Measurements from ENCODE around the gene DSCAML1.
"Not testable (repeated sequence)": the region's sequence is repeated elsewhere in the genome, so short reads cannot be mapped to it uniquely, and the experiment has no call there.

Gene DSCAML1

GRCh38 chr11:117405898-117406297 lies 391.1 kb downstream of the DSCAML1 start:
- not testable (repeated sequence) for DNase-seq (ENCODE audit: low spot score)

- not testable (repeated sequence) for DNase-seq (ENCODE audit: low spot score)
Measured at GRCh38 chr11:117399100-117399840, 397.7 kb downstream of the DSCAML1 start.

DNA sequence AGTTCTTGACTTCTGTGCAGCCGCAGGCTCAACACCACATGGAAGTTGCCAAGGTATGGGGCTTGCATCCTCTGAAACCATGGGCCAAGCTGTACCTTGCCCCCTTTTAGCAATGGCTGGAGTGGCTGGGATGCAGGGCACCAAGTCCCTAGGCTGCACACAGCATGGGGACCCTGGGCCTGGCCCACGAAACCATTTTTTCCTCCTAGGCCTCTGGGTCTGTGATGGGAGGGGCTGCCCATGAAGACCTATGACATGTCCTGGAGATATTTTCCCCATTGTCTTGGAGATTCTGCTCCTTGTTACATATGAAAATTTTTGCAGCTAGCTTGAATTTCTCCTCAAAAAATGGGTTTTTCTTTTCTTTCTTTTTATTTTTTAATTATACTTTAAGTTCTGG lies 398.4 kb downstream of the DSCAML1 start:
- DNase-seq (ENCODE audit: low spot score), result not testable (repeated sequence)

GRCh38 chr11:117396970-117397369 lies 400.0 kb downstream of the DSCAML1 start:
- no peak for DNase-seq (ENCODE audit: low spot score)

DNA sequence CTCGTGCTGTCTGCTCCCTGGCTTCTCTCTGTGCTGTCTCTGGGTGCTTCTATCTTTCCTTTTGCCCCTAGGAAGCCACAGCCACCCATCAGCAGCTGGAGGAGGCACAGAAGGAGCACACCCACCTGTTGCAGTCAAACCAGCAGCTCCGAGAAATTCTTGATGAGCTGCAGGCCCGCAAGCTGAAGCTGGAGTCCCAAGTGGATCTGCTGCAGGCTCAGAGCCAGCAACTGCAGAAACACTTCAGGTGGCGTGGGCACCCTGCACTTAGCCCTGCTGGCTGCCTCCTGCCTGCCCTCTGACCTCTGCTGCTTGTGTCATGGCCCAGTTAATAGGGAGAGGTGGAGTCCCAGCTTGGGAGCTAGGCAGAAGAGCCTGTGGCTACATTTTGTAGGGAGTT lies 401.5 kb downstream of the DSCAML1 start:
- no peak for DNase-seq (ENCODE audit: low spot score)

- no peak for DNase-seq (ENCODE audit: low spot score)
Measured at GRCh38 chr11:117394221-117394925, 402.6 kb downstream of the DSCAML1 start.

GRCh38 chr11:117392979-117393378 lies 404.0 kb downstream of the DSCAML1 start:
- DNase-seq (ENCODE audit: low spot score), result no peak

DNA sequence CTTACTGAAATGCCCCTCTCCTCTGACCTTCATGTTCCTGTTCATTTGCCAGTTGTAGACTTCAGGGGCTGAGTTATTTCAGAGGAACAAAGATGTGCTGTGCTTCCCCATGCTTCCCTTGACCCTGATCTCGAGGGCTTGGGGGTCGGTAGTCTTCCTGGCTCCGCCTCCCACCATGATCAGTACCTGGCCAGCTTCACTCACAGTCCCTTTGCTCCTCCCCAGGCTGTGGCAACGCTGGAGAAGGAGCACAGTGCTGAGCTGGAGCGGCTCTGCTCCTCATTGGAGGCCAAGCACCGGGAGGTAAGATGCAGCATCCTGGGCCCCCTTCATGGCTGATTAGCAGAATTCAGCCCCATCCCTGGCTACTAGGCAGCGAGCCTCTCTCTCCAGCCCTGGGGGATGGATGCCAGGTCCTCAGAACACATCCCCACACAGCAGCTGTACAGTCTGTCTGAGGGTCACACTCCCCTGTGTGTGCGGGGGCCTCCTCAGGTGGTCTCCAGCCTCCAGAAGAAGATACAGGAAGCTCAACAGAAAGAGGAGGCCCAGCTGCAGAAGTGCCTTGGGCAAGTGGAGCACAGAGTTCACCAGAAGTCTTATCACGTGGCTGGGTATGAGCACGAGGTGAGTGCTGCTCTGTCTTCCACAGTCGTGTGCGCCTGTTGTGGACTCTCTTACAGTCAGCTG lies 404.9 kb downstream of the DSCAML1 start:
- no peak for DNase-seq (ENCODE audit: low spot score)

- DNase-seq (ENCODE audit: low spot score), result no peak
Measured at GRCh38 chr11:117391181-117391580, 405.8 kb downstream of the DSCAML1 start.

DNA sequence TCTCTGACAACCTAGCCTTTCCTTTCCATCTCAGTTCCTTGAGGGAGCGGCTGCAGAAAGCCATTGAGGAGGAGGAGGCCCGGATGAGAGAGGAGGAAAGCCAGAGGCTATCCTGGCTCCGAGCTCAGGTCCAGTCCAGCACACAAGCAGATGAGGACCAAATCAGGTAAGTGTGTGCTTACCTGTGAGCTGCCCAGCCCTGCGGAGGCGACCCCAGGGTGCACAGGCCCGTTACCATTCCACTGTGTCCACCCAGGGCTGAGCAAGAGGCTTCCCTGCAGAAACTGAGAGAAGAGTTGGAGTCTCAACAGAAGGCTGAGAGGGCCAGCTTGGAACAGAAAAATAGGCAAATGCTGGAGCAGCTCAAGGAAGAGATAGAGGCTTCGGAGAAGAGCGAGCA lies 406.3 kb downstream of the DSCAML1 start:
- DNase-seq (ENCODE audit: low spot score), result no peak

GRCh38 chr11:117387992-117388755 lies 408.8 kb downstream of the DSCAML1 start:
- DNase-seq (ENCODE audit: low spot score), result no peak

- no peak for DNase-seq (ENCODE audit: low spot score)
Measured at GRCh38 chr11:117385906-117386305, 411.1 kb downstream of the DSCAML1 start.

DNA sequence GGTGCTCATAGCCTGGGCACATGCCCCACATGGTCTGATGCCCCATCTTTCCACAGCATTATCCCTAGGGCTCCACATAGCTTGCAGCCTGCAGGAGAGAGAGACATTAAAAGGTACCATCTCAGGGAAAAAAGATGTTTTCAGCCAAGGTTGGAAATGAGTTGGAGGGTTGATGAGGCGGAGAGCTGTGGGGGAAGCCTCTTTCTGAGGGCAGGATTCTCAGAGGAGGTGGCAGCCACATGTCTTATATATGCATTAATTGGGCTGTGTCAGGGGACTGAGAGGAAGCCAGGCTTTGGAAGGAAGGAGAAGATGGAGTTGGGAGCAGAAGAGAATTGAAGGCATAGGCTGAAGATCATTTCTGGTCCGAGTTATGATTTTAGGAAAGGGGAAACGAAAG lies 411.5 kb downstream of the DSCAML1 start:
- no peak for DNase-seq (ENCODE audit: low spot score)

DNA sequence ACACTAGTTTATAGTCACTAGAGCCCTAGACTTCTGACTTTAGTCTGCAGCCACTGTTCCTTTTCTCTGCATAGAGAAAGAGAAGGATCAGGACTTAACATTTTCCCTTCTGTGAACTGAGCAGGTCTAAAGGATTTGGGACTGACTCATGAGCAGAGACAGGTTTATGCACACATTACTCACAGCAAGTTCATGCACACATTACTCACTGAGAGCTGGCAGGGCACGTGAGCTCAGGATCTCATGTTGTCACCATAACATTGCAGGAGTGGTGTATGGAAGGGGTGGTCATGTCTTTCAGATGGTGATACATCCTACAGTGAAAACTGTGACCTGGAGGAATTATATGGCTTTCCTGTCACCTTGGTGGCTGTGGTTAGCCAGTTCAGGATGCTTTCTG lies 413.0 kb downstream of the DSCAML1 start:
- no peak for DNase-seq (ENCODE audit: low spot score)

DNA sequence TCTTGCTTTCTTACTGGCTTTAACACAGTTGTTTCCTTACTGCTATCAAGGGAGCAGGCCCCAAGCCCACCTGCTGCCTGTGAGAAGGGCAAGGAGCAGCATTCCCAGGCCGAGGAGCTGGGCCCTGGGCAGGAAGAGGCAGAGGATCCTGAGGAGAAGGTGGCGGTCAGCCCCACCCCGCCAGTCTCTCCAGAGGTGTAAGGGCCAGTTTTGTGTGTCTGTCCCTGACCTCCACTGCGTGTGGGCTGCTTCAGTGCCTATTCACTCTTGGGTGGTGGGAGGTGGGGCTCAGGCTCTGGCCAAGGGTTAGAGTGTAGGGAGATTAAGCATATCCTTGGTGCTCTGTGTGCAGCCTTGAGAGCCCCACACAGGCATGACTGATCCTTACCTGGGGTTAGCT lies 414.3 kb downstream of the DSCAML1 start:
- DNase-seq (ENCODE audit: low spot score), result no peak

DNA sequence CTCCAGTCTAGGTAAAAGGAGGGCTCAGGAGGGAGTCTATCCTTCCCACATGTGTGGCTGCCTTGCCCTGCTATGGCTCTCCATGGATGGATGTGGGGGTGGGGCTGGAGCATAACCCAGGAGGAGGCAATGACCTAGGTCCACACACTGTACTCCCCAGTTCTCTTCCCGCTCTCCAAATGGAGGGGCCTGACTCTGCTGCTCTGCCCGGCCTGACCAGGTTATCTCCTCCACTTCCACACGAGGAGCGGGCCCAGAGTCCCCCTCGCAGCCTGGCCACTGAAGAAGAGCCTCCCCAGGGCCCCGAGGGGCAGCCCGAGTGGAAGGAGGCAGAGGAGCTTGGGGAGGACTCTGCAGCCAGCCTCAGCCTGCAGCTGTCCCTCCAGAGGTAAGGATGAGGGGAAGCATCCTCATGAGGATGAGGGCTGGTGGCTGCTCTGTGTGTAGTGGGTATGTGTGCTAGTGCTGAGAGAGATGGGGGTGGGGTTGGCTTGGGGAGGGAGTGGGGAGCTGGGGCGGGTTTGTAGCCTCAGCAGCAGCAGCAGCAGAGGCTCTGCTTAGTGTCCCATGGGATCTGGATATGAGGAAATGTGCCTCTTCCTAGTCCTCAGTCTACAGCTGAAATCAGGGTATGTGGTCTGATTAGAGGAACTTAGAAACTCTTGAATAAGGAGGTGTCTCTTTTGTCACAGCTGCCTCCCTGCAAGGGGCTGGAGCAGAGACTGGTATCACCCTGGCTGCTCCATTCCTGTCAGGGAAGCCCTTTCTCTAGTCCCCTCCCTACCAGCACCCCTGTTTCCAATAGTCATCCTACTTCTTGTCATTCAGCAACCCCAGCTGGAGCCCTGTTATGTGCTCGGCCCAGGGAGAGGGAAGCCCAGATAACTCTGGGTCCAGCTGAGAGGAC lies 415.3 kb downstream of the DSCAML1 start:
- no peak for DNase-seq (ENCODE audit: low spot score)

- DNase-seq (ENCODE audit: low spot score), result no peak
Measured at GRCh38 chr11:117380676-117381075, 416.3 kb downstream of the DSCAML1 start.

DNA sequence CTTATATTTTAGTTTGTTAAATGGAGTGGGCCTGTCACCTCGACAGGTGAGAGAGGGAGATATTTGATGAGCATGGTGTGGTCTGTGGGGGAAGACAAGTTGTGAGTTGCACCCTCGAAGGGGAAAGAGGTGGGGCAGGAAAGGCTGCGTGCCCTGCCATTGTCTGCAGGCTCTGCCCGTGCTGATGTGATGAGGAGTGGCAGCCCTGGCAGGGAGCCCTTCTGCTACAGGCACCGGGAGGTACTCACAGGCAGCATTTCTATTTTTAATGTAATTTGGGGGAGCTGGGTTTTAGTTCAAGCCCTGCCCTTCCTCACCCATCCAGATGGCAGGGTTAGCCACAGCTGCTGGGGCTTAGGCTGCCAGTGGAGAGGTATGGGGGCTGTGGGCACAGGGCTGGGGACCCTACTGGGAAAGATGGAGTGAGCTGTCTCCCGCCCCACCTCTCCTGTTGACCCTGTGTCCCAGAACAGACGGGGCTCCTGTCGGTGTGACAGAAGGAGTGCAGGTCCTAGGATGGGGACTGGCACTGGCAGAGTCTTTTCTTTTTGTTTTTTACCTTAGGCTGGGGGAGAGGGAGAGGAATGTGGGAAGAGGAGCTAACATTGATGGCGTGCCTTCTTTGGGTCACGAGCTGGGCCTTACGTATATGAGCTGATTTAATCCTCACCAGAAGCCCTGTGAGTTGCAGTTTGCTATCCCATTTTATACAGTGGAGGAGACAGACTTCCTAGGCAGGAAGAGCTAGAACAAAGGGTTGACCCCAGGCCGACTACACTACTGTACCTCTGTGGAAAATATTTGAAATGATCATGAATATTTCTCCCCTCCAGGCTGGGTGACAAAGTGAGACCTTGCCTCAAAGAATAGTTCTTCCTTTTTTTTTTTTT lies 417.8 kb downstream of the DSCAML1 start:
- DNase-seq (ENCODE audit: low spot score), result no peak
